ENCODE results near the gene PITX3. TPM values are rescaled to one million over a fixed set of nuclear protein-coding genes. Genes with fewer than 3 reads are reported as not detected.
"Not testable (repeated sequence)": the region's sequence is repeated elsewhere in the genome, so short reads cannot be mapped to it uniquely, and the experiment has no call there.

Gene PITX3
- total and polyA plus RNA-seq, 10 donors, result not detected

GRCh38 chr10:102254426-102254825 lies 13.1 kb upstream of the PITX3 start:
- DNase-seq, result no peak
- WGBS, 5 donors, result 82 to 92% (median 89%) methylated on average over 1 of the region's 1 CpG
- Histone ChIP-seq H3K27ac (no peak overlapping the region), H3K27me3 (replicated peaks in 1 of 7) (no peaks in the 10 kb centered on the region), H3K4me3 (no peak overlapping the region), H3K4me1 (peaks cover 0 to 65% (median 7%) of the 10 kb centered on the region in 6 donors), H3K9me3 (no peaks in the 10 kb centered on the region), H3K36me3 (peaks cover 0 to 71% (median 5%) of the 10 kb centered on the region in 6 donors)
- intact Hi-C loops (cut with DNase I; ENCODE audit: low total_unique reads), result no loop called here
- no peak for TF ChIP-seq POLR2A (IDR thresholded peaks at IDR 0.05)
- TF ChIP-seq CTCF (IDR thresholded peaks at IDR 0.05 in 8 of 11, conservative IDR thresholded peaks at IDR 0.05 in 3 of 11), result no peak
- TF ChIP-seq POLR2AphosphoS5 (IDR thresholded peaks at IDR 0.05), result no peak

- H3K27me3 ChIP-seq (replicated peaks in 1 of 7); H3K9me3 ChIP-seq; intact Hi-C loops (cut with DNase I; ENCODE audit: low total_unique reads); H3K27ac ChIP-seq; H3K4me3 ChIP-seq; DNase-seq: not testable (repeated sequence)
- H3K4me1 ChIP-seq, result peaks cover 8 to 84% (median 27%) of the 10 kb centered on the region in 6 donors
- peaks cover 0 to 71% (median 5%) of the 10 kb centered on the region in 6 donors for H3K36me3 ChIP-seq
- 88 to 98% (median 94%) methylated on average over 3 of the region's 3 CpGs for WGBS, 5 donors
Measured at GRCh38 chr10:102252508-102252907, 11.2 kb upstream of the PITX3 start.

- DNase-seq, result no peak
- no peak for TF ChIP-seq POLR2AphosphoS5 (IDR thresholded peaks at IDR 0.05)
- no peak for TF ChIP-seq POLR2A (IDR thresholded peaks at IDR 0.05)
- TF ChIP-seq CTCF (IDR thresholded peaks at IDR 0.05 in 8 of 11, conservative IDR thresholded peaks at IDR 0.05 in 3 of 11), result no peak
- Histone ChIP-seq H3K4me3 (peak overlapping the region in 2 of 8 donors; percentile 83 to 89), H3K4me1 (peaks cover 26 to 74% (median 45%) of the 10 kb centered on the region in 6 donors), H3K27me3 (replicated peaks in 1 of 7) (peaks cover 0 to 4% (median 0%) of the 10 kb centered on the region in 7 donors), H3K36me3 (peaks cover 0 to 39% (median 2%) of the 10 kb centered on the region in 6 donors), H3K27ac (peak overlapping the region in 1 of 8 donors; percentile 28), H3K9me3 (no peaks in the 10 kb centered on the region)
- intact Hi-C loops (cut with DNase I; ENCODE audit: low total_unique reads), result no loop called here
Measured at GRCh38 chr10:102247734-102248133, 6.4 kb upstream of the PITX3 start.

- Histone ChIP-seq H3K4me1 (peaks cover 34 to 78% (median 58%) of the 10 kb centered on the region in 6 donors), H3K9me3 (no peaks in the 10 kb centered on the region), H3K4me3 (peak overlapping the region; percentile 83 to 98 (median 90)), H3K36me3 (peaks cover 0 to 26% (median 0%) of the 10 kb centered on the region in 6 donors), H3K27me3 (replicated peaks in 1 of 7) (peaks cover 0 to 19% (median 7%) of the 10 kb centered on the region in 7 donors), H3K27ac (peak overlapping the region in 5 of 8 donors; percentile 92 to 95 (median 93))
- DNase-seq, result no peak
- intact Hi-C loops (cut with DNase I; ENCODE audit: low total_unique reads), result no loop called here
- TF ChIP-seq POLR2AphosphoS5 (IDR thresholded peaks at IDR 0.05) (no peak), POLR2A (IDR thresholded peaks at IDR 0.05) (no peak), CTCF (IDR thresholded peaks at IDR 0.05 in 8 of 11, conservative IDR thresholded peaks at IDR 0.05 in 3 of 11) (no peak)
- WGBS, 5 donors, result 26 to 45% (median 34%) methylated on average over 3 of the region's 3 CpGs
Measured at GRCh38 chr10:102246261-102246660, 4.9 kb upstream of the PITX3 start.

- TF ChIP-seq POLR2A (IDR thresholded peaks at IDR 0.05) (no peak), POLR2AphosphoS5 (IDR thresholded peaks at IDR 0.05) (no peak)
- Histone ChIP-seq H3K27me3 (replicated peaks in 1 of 7) (peaks cover 0 to 23% (median 11%) of the 10 kb centered on the region in 7 donors), H3K4me3 (peak overlapping the region; percentile 83 to 98 (median 90)), H3K27ac (peak overlapping the region; percentile 77 to 95 (median 92)), H3K4me1 (peaks cover 37 to 80% (median 61%) of the 10 kb centered on the region in 6 donors), H3K9me3 (no peaks in the 10 kb centered on the region), H3K36me3 (peaks cover 0 to 24% (median 0%) of the 10 kb centered on the region in 6 donors)
- WGBS, 5 donors, result 1 to 4% (median 3%) methylated on average over 4 of the region's 4 CpGs
- intact Hi-C loops (cut with DNase I; ENCODE audit: low total_unique reads), result no loop called here
- DNase-seq, result no peak
Measured at GRCh38 chr10:102245932-102246251, 4.6 kb upstream of the PITX3 start.
